HL-60 (cell line): ENCODE results near the gene NEK11.
A peak's percentile ranks its signal among the peaks of the same experiment; 100 is the strongest.

Experiments used
- CTCF ChIP-seq: IDR thresholded peaks from one replicate; pipeline ENCODE4 v1.5.1; 2011; ENCODE audit warnings: low read length, control low read depth, inconsistent platforms; ENCODE audit not compliant: insufficient read depth
- REST ChIP-seq: IDR thresholded peaks from 2 replicates; pipeline ENCODE4 v1.6.1; 2012; ENCODE audit warnings: low read depth; ENCODE audit not compliant: insufficient replicate concordance

- TF ChIP-seq REST (peak; percentile 21), CTCF (no peak)
Observed at GRCh38 chr3:130997289-130997688, 29.4 kb upstream of the NEK11 start.
